KMS-11 (cell line): ENCODE data around the gene E2F4.

Source experiments
- H2AFZ ChIP-seq: fragments of 200-600 bp; sonication (generic); 2 replicates; pipeline ENCODE4 v1.6.1; 2016; ENCODE audit warnings: antibody characterized with exemption, mixed run types, low read depth
- H3K27ac ChIP-seq: fragments of 200-600 bp; sonication (generic); 2 replicates; pipeline ENCODE4 v1.6.1; 2016; ENCODE audit warnings: mild to moderate bottlenecking, mixed run types
- H3K27me3 ChIP-seq: fragments of 200-600 bp; sonication (generic); 2 replicates; pipeline ENCODE4 v1.6.1; 2017; ENCODE audit warnings: mild to moderate bottlenecking, low read depth, mixed run types, moderate library complexity; ENCODE audit not compliant: insufficient read depth
- H3K36me3 ChIP-seq: fragments of 200-600 bp; sonication (generic); 2 replicates; pipeline ENCODE4 v1.6.1; 2017; ENCODE audit warnings: mild to moderate bottlenecking, mixed run types; ENCODE audit not compliant: insufficient read depth
- H3K4me1 ChIP-seq: fragments of 200-600 bp; sonication (generic); 2 replicates; pipeline ENCODE4 v1.6.1; 2016; ENCODE audit warnings: mild to moderate bottlenecking, low read depth, mixed run types; ENCODE audit not compliant: poor library complexity, severe bottlenecking
- H3K4me2 ChIP-seq: fragments of 200-600 bp; sonication (generic); 2 replicates; pipeline ENCODE4 v1.7.0; 2016; ENCODE audit warnings: mild to moderate bottlenecking, mixed run types
- H3K4me3 ChIP-seq: fragments of 200-600 bp; sonication (generic); IDR thresholded peaks from 2 replicates; pipeline ENCODE4 v1.6.1; 2017; ENCODE audit warnings: low read depth, low read length, mixed read lengths; ENCODE audit not compliant: insufficient read depth
- H3K79me2 ChIP-seq: fragments of 200-600 bp; sonication (generic); 2 replicates; pipeline ENCODE4 v1.6.1; 2016; ENCODE audit warnings: low read depth, mixed run types; ENCODE audit not compliant: insufficient read depth
- H3K9ac ChIP-seq: fragments of 200-600 bp; sonication (generic); 2 replicates; pipeline ENCODE4 v1.6.1; 2016; ENCODE audit warnings: mild to moderate bottlenecking, mixed run types
- H4K20me1 ChIP-seq: fragments of 200-600 bp; sonication (generic); 2 replicates; pipeline ENCODE4 v1.6.1; 2016; ENCODE audit warnings: mild to moderate bottlenecking, mixed run types; ENCODE audit not compliant: insufficient read depth
- TF ChIP-seq, protein P1 (sequence below): fragments of 200-600 bp; sonication (generic); conservative IDR thresholded peaks from 2 replicates; pipeline ENCODE4 v1.6.1; 2017; ENCODE audit warnings: low read depth, mild to moderate bottlenecking, antibody characterized with exemption, low read length, moderate library complexity, mixed read lengths

The E2F4 gene

DNA sequence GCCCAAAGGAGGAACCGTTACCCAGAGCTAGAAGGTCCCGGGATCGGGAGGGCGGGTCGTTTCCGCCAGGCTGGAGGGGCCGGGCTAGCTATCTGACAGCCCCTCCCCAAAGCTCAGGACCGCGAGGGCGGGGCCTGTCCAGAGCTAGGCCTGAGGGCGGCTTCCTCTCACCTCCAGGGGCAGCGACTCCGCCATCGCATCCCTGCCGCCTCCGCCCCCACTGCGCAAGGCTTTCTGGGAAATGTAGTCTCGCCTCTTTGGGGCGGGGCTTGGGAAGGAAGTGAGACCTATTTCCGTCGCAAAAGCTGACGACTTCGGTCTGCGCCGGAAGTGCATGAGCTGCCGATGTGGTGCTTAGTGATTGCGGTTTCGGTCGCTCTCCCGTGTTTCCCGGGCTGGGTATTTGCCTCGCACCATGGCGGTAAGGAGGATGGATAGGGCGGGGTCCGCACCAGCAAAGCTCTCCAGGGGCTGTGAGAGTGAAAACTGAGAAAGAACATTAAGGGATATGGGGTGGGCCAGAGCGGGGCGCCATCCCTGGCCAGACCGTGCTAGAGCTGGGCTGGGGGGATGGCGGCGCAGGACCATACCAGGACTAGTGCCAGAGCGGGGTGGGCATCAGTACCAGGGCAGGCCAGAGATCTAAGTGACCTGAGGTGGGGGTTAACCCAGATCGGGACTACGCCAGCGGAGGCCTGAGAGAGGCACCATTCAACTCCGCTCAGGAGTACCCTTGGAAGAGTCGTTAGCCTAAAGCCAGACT is 35.0 kb downstream of the E2F4 start, which contains the start of gene TMEM208:
TMEM208 (plus strand) TSS at position 327 of the 763 bp plus-strand sequence; CDS start at position 416, 89 bp downstream.
- Histone ChIP-seq H4K20me1 (no peaks in the 10 kb centered on the region), H3K27me3 (no peaks in the 10 kb centered on the region), H3K4me2 (peak within 1 kb of the TSS; percentile 94), H3K4me1 (peaks cover 10% of the 10 kb centered on the region), H3K9ac (peak within 1 kb of the TSS; percentile 50; the same call in 1 of the 2 replicates), H3K27ac (peak within 1 kb of the TSS; percentile 31; the same call in 1 of the 2 replicates), H2AFZ (peak within 1 kb of the TSS; percentile 81), H3K36me3 (no peaks in the 10 kb centered on the region), H3K79me2 (peaks cover 16% of the 10 kb centered on the region), H3K4me3 (no peak within 1 kb of the TSS)
- TF ChIP-seq, protein P1, sequence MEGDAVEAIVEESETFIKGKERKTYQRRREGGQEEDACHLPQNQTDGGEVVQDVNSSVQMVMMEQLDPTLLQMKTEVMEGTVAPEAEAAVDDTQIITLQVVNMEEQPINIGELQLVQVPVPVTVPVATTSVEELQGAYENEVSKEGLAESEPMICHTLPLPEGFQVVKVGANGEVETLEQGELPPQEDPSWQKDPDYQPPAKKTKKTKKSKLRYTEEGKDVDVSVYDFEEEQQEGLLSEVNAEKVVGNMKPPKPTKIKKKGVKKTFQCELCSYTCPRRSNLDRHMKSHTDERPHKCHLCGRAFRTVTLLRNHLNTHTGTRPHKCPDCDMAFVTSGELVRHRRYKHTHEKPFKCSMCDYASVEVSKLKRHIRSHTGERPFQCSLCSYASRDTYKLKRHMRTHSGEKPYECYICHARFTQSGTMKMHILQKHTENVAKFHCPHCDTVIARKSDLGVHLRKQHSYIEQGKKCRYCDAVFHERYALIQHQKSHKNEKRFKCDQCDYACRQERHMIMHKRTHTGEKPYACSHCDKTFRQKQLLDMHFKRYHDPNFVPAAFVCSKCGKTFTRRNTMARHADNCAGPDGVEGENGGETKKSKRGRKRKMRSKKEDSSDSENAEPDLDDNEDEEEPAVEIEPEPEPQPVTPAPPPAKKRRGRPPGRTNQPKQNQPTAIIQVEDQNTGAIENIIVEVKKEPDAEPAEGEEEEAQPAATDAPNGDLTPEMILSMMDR: no peak

DNA sequence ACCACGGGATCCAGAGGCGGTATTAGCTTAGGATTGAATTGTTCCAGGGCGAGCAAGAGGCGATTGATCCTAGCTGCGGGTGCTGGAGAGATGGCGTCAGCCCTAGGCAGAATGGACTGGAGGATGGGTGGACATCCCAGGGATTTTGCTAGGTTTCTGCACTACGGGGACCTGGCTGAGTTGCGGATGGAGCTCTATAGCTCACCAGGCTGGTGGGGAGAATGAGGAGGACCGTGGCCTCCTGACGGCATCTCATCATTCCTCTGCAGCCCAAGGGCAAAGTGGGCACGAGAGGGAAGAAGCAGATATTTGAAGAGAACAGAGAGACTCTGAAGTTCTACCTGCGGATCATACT is 35.6 kb downstream of the E2F4 start:
- H4K20me1 ChIP-seq: no peaks in the 10 kb centered on the region
- no peaks in the 10 kb centered on the region for H3K36me3 ChIP-seq
- H3K27ac ChIP-seq: peak overlapping the region; percentile 31; the same call in 1 of the 2 replicates
- peaks cover 10% of the 10 kb centered on the region for H3K4me1 ChIP-seq
- peaks cover 16% of the 10 kb centered on the region for H3K79me2 ChIP-seq
- no peak overlapping the region for H3K4me3 ChIP-seq
- H3K9ac ChIP-seq: peak overlapping the region; percentile 50; the same call in 1 of the 2 replicates
- TF ChIP-seq, protein P1: no peak
- H2AFZ ChIP-seq: peak overlapping the region; percentile 52; the same call in 1 of the 2 replicates
- H3K27me3 ChIP-seq: no peaks in the 10 kb centered on the region
- peak overlapping the region; percentile 94 for H3K4me2 ChIP-seq

DNA sequence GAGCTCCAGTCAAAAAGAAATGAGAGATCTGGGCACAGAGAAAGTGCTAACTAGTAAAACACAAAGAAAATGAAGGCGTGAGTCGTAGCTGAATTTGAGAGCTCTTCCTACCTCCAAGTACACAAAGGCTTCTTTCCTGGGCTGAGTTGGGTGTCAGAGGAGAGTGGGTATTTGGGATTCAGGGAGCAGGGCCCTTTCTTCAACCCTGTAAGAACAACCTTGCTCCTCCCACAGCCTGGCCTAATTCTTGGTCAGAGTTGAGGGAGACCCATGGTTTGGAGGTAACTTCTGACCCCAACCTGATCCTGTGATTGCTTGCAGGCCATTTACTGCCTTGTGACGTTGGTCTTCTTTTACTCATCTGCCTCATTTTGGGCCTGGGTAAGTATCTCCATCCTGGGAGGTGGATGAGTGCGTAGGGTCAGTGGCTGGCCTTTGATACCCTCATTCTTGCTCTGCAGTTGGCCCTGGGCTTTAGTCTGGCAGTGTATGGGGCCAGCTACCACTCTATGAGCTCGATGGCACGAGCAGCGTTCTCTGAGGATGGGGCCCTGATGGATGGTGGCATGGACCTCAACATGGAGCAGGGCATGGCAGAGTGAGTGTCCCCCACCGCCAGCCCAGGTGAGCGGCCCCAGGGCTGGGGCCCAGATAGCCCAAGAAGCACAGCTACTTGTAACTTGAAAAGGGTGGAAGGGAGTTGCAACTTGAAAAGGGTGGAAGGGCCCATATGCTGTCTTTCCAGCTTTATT is 36.3 kb downstream of the E2F4 start:
- peak overlapping the region; percentile 50; the same call in 1 of the 2 replicates for H3K9ac ChIP-seq
- H3K4me3 ChIP-seq: no peak overlapping the region
- TF ChIP-seq, protein P1: no peak
- no peaks in the 10 kb centered on the region for H3K27me3 ChIP-seq
- H3K4me2 ChIP-seq: peak overlapping the region; percentile 94
- H3K36me3 ChIP-seq: no peaks in the 10 kb centered on the region
- H2AFZ ChIP-seq: no peak overlapping the region
- H4K20me1 ChIP-seq: no peaks in the 10 kb centered on the region
- no peak overlapping the region for H3K27ac ChIP-seq
- H3K4me1 ChIP-seq: peaks cover 10% of the 10 kb centered on the region
- peaks cover 16% of the 10 kb centered on the region for H3K79me2 ChIP-seq

DNA sequence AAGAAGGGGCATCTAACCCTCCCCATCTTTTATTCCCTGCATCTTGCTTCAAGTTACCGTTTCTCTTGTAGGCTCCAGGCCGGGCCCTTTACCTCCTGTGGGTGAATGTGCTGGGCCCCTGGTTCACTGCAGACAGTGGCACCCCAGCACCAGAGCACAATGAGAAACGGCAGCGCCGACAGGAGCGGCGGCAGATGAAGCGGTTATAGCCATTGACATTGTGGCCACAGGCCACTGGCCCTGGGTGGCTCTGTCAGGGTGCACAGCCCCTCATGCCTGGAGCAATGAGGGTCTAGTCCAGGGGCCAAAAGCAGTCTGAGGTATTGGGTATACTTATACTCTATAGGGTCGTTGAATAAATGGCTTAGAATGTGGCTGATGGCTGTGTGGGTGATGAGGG is 37.0 kb downstream of the E2F4 start:
- H3K4me1 ChIP-seq: peaks cover 10% of the 10 kb centered on the region
- H3K27me3 ChIP-seq: no peaks in the 10 kb centered on the region
- H3K36me3 ChIP-seq: no peaks in the 10 kb centered on the region
- TF ChIP-seq, protein P1: no peak
- no peak overlapping the region for H3K9ac ChIP-seq
- H3K79me2 ChIP-seq: peaks cover 16% of the 10 kb centered on the region
- H3K27ac ChIP-seq: no peak overlapping the region
- no peak overlapping the region for H2AFZ ChIP-seq
- no peak overlapping the region for H3K4me3 ChIP-seq
- no peak overlapping the region for H3K4me2 ChIP-seq
- no peaks in the 10 kb centered on the region for H4K20me1 ChIP-seq
